Progenitor cell of endocrine pancreas (in vitro differentiated cells): ENCODE measurements around the gene NXNL1. TPM values are rescaled to one million over a fixed set of nuclear protein-coding genes. Genes with fewer than 3 reads are reported as not detected.
A peak's percentile ranks its signal among the peaks of the same experiment; 100 is the strongest.

Experiments
- DNase-seq: peaks from one replicate; pipeline ENCODE4 v3.0.0; 2021; ENCODE audit warnings: low spot score; ENCODE audit not compliant: unreplicated experiment
- H3K27ac Mint-ChIP-seq: 2 replicates; pipeline ENCODE4 v1.8.0; 2021; ENCODE audit warnings: mild to moderate bottlenecking, moderate library complexity, mixed read lengths
- H3K27me3 Mint-ChIP-seq: 2 replicates; pipeline ENCODE4 v1.8.0; 2021; ENCODE audit warnings: mixed read lengths
- H3K36me3 Mint-ChIP-seq: 2 replicates; pipeline ENCODE4 v1.8.0; 2022; ENCODE audit warnings: mixed read lengths; ENCODE audit not compliant: insufficient read depth
- H3K4me1 Mint-ChIP-seq: 2 replicates; pipeline ENCODE4 v1.8.0; 2021; ENCODE audit warnings: low read depth, mixed read lengths
- H3K4me3 Mint-ChIP-seq: 2 replicates; pipeline ENCODE4 v1.8.0; 2021; ENCODE audit warnings: low read depth, mild to moderate bottlenecking, moderate library complexity, mixed read lengths
- H3K9me3 Mint-ChIP-seq: 2 replicates; pipeline ENCODE4 v1.8.0; 2021; ENCODE audit warnings: low read depth, mixed read lengths
- total RNA-seq: library from RNA; stranded (reverse); gene quantifications from 2 replicates; pipeline ENCODE4 v1.2.1, GENCODE V29; 2021
- TF ChIP-seq, protein P1 (sequence below): fragments of 200-600 bp; sonication (generic); IDR thresholded peaks from one replicate; pipeline ENCODE4 v1.5.0; 2021; ENCODE audit warnings: antibody characterized with exemption, mild to moderate bottlenecking; ENCODE audit not compliant: unreplicated experiment

Gene NXNL1
- total RNA-seq, 1 donor from 2014 or later, result not detected

GRCh38 chr19:17419621-17420474 lies 40.9 kb downstream of the NXNL1 start, which contains the start of gene MVB12A:
Gene MVB12A (plus strand): TSS chr19:17420047. CDS start chr19:17420136, 89 bp downstream.
- H3K36me3 Mint-ChIP-seq, result peaks cover 2% of the 10 kb centered on the region
- TF ChIP-seq, protein P1, sequence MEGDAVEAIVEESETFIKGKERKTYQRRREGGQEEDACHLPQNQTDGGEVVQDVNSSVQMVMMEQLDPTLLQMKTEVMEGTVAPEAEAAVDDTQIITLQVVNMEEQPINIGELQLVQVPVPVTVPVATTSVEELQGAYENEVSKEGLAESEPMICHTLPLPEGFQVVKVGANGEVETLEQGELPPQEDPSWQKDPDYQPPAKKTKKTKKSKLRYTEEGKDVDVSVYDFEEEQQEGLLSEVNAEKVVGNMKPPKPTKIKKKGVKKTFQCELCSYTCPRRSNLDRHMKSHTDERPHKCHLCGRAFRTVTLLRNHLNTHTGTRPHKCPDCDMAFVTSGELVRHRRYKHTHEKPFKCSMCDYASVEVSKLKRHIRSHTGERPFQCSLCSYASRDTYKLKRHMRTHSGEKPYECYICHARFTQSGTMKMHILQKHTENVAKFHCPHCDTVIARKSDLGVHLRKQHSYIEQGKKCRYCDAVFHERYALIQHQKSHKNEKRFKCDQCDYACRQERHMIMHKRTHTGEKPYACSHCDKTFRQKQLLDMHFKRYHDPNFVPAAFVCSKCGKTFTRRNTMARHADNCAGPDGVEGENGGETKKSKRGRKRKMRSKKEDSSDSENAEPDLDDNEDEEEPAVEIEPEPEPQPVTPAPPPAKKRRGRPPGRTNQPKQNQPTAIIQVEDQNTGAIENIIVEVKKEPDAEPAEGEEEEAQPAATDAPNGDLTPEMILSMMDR, result no peak
- peak; percentile 90 for DNase-seq
- peaks cover 12% of the 10 kb centered on the region for H3K4me1 Mint-ChIP-seq
- H3K27me3 Mint-ChIP-seq, result no peaks in the 10 kb centered on the region
- H3K27ac Mint-ChIP-seq, result peak within 1 kb of the TSS; percentile 96
- H3K4me3 Mint-ChIP-seq, result peak within 1 kb of the TSS; percentile 79
- H3K9me3 Mint-ChIP-seq, result no peaks in the 10 kb centered on the region

GRCh38 chr19:17419154-17419620 lies 41.5 kb downstream of the NXNL1 start:
- Mint-ChIP-seq H3K36me3 (peaks cover 2% of the 10 kb centered on the region), H3K4me1 (peaks cover 12% of the 10 kb centered on the region), H3K4me3 (peak overlapping the region; percentile 79), H3K27ac (peak overlapping the region; percentile 96), H3K27me3 (no peaks in the 10 kb centered on the region), H3K9me3 (no peaks in the 10 kb centered on the region)
- no peak for DNase-seq
- TF ChIP-seq, protein P1, result no peak

DNA sequence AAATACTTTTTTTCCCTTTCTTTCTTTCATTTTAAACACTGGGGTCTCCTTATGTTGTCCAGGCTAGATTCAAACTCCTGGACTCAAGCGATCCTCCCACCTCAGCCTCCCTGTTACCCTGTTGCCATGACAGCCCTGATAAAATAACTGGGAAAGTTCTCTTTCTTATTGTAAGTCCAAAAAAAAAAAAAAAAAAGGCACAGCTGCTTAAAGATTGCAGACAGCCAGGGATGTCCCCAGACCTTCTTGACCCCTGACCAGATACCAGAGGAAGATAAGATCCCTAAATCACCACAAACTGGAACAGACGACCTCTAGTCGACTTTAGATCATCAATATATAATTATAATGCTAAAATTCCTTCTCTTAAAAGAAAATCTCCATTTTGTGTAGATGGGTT lies 42.0 kb downstream of the NXNL1 start:
- Mint-ChIP-seq H3K4me1 (peaks cover 12% of the 10 kb centered on the region), H3K36me3 (peaks cover 2% of the 10 kb centered on the region), H3K27ac (no peak overlapping the region), H3K4me3 (peak overlapping the region; percentile 79), H3K27me3 (no peaks in the 10 kb centered on the region), H3K9me3 (no peaks in the 10 kb centered on the region)
- TF ChIP-seq, protein P1, result no peak
- DNase-seq, result no peak

GRCh38 chr19:17415121-17415520 lies 45.6 kb downstream of the NXNL1 start:
- Mint-ChIP-seq H3K9me3 (no peaks in the 10 kb centered on the region), H3K36me3 (no peaks in the 10 kb centered on the region), H3K27me3 (no peaks in the 10 kb centered on the region), H3K4me3 (peak overlapping the region; percentile 37), H3K27ac (peak overlapping the region; percentile 91), H3K4me1 (peaks cover 23% of the 10 kb centered on the region)
- no peak for DNase-seq
- TF ChIP-seq, protein P1, result no peak

DNA sequence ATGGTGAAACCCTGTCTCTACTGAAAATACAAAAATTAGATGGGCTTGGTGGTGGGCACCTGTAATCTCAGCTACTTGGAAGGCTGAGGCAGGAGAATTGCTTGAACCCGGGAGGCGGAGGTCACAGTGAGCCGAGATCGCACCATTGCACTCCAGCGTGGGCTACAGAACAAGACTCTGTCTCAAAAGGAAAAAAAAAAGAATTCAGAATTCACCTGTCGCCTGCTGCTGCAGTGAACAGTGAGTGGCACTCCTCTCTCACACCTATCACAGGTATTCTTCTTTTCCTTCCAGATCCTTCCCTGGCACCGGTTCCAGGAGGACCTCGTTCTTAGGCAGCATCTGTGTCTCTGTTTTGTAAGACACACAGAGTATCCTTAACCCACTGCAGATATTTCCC lies 46.6 kb downstream of the NXNL1 start:
- no peak overlapping the region for H3K27ac Mint-ChIP-seq
- H3K4me1 Mint-ChIP-seq, result peaks cover 20% of the 10 kb centered on the region
- DNase-seq, result no peak
- no peaks in the 10 kb centered on the region for H3K36me3 Mint-ChIP-seq
- no peaks in the 10 kb centered on the region for H3K27me3 Mint-ChIP-seq
- TF ChIP-seq, protein P1, result no peak
- no peak overlapping the region for H3K4me3 Mint-ChIP-seq
- H3K9me3 Mint-ChIP-seq, result no peaks in the 10 kb centered on the region
